HG02870 (cell line): ENCODE results near the gene SGSH.
"Not testable (repeated sequence)": the region's sequence is repeated elsewhere in the genome, so short reads cannot be mapped to it uniquely, and the experiment has no call there.

ENCODE experiments used
- ATAC-seq: cut with Tn5 transposase; IDR thresholded peaks from one replicate; pipeline ENCODE4 v1.9.1; 2021; ENCODE audit warnings: mild to moderate bottlenecking, moderate library complexity; ENCODE audit not compliant: unreplicated experiment

SGSH gene

GRCh38 chr17:80212511-80212910 lies 7.6 kb downstream of the SGSH start:
- no peak for ATAC-seq

GRCh38 chr17:80212109-80212508 lies 8.0 kb downstream of the SGSH start:
- no peak for ATAC-seq

- no peak for ATAC-seq
Observed at GRCh38 chr17:80210348-80211108, 9.6 kb downstream of the SGSH start.

GRCh38 chr17:80209765-80210164 lies 10.4 kb downstream of the SGSH start:
- no peak for ATAC-seq

- no peak for ATAC-seq
Observed at GRCh38 chr17:80208050-80208449, 12.1 kb downstream of the SGSH start.

- ATAC-seq: no peak
Observed at GRCh38 chr17:80205811-80206210, 14.3 kb downstream of the SGSH start.

- ATAC-seq: no peak
Observed at GRCh38 chr17:80204626-80205468, 15.3 kb downstream of the SGSH start.

GRCh38 chr17:80203471-80203963 lies 16.6 kb downstream of the SGSH start:
- ATAC-seq: no peak

GRCh38 chr17:80202197-80202596 lies 17.9 kb downstream of the SGSH start:
- no peak for ATAC-seq

- ATAC-seq: no peak
Observed at GRCh38 chr17:80201446-80201845, 18.7 kb downstream of the SGSH start.

- not testable (repeated sequence) for ATAC-seq
Observed at GRCh38 chr17:80199295-80199694, 20.8 kb downstream of the SGSH start.

- ATAC-seq: no peak
Observed at GRCh38 chr17:80198144-80198661, 21.9 kb downstream of the SGSH start.

GRCh38 chr17:80196652-80197051 lies 23.5 kb downstream of the SGSH start:
- no peak for ATAC-seq

- no peak for ATAC-seq
Observed at GRCh38 chr17:80195671-80196529, 24.2 kb downstream of the SGSH start.

- ATAC-seq: no peak
Observed at GRCh38 chr17:80195141-80195540, 25.0 kb downstream of the SGSH start.

GRCh38 chr17:80191865-80192661 lies 28.1 kb downstream of the SGSH start:
- ATAC-seq: no peak

GRCh38 chr17:80191192-80191591 lies 28.9 kb downstream of the SGSH start:
- ATAC-seq: no peak

GRCh38 chr17:80190716-80191115 lies 29.4 kb downstream of the SGSH start:
- no peak for ATAC-seq

GRCh38 chr17:80189611-80190010 lies 30.5 kb downstream of the SGSH start:
- ATAC-seq: no peak

GRCh38 chr17:80187515-80187941 lies 32.6 kb downstream of the SGSH start:
- no peak for ATAC-seq
